Activated CD4-positive, alpha-beta T cell treated with anti-CD3 and anti-CD28 coated beads, Interleukin-2, Interleukin-6, amounts not matched to agents 100 ng/mL and 50 ng/mL, durations not matched to agents 16 hours and 8 hours (primary cell): ENCODE data around the gene CYP1B1.

Source experiments
- DNase-seq: peaks from one replicate; pipeline ENCODE4 v3.0.0-alpha.2; 2020

Gene CYP1B1

GRCh38 chr2:38074764-38075506, 1.0 kb downstream of the CYP1B1 start:
- DNase-seq: peak; percentile 30

- peak; percentile 30 for DNase-seq
Measured at GRCh38 chr2:38074058-38074763, 1.7 kb downstream of the CYP1B1 start.

GRCh38 chr2:38073211-38074057, 2.5 kb downstream of the CYP1B1 start:
- no peak for DNase-seq

GRCh38 chr2:38070438-38070837, 5.5 kb downstream of the CYP1B1 start:
- no peak for DNase-seq

GRCh38 chr2:38068234-38068633, 7.7 kb downstream of the CYP1B1 start:
- no peak for DNase-seq

- DNase-seq: no peak
Measured at GRCh38 chr2:38066421-38067115, 9.4 kb downstream of the CYP1B1 start.

- no peak for DNase-seq
Measured at GRCh38 chr2:38065502-38066135, 10.3 kb downstream of the CYP1B1 start.

GRCh38 chr2:38064801-38065501, 11.0 kb downstream of the CYP1B1 start:
- no peak for DNase-seq

GRCh38 chr2:38060236-38061018, 15.5 kb downstream of the CYP1B1 start:
- no peak for DNase-seq

- no peak for DNase-seq
Measured at GRCh38 chr2:38057651-38058410, 18.1 kb downstream of the CYP1B1 start.

- DNase-seq: no peak
Measured at GRCh38 chr2:38056216-38056615, 19.7 kb downstream of the CYP1B1 start.

GRCh38 chr2:38045811-38046210, 30.1 kb downstream of the CYP1B1 start:
- no peak for DNase-seq

- no peak for DNase-seq
Measured at GRCh38 chr2:38039121-38039910, 36.6 kb downstream of the CYP1B1 start.

GRCh38 chr2:38038682-38039081, 37.3 kb downstream of the CYP1B1 start:
- no peak for DNase-seq

GRCh38 chr2:38037757-38038621, 38.0 kb downstream of the CYP1B1 start:
- peak; percentile 82 for DNase-seq

- DNase-seq: no peak
Measured at GRCh38 chr2:38037325-38037724, 38.6 kb downstream of the CYP1B1 start.

GRCh38 chr2:38035968-38036367, 40.0 kb downstream of the CYP1B1 start:
- DNase-seq: no peak

- no peak for DNase-seq
Measured at GRCh38 chr2:38033646-38034045, 42.3 kb downstream of the CYP1B1 start.
